Right lobe of liver (tissue), 4 donors: ENCODE results near the gene CSAG3.
"Not testable (repeated sequence)": the region's sequence is repeated elsewhere in the genome, so short reads cannot be mapped to it uniquely, and the experiment has no call there.

Experiments used
- POLR2A ChIP-seq: fragments of 450-650 bp; IDR thresholded peaks from one replicate; pipeline ENCODE4 v1.6.1; 2017; ENCODE audit warnings: antibody characterized with exemption, mild to moderate bottlenecking
- TF ChIP-seq, protein P1 (sequence below), 4 donors: fragments of 200-600 bp in 3 of 4; fragments of 450-650 bp in 1 of 4; IDR thresholded peaks; one replicate each; pipeline versions ENCODE4 v1.5.1 to v1.8.0; 2016 to 2022; ENCODE audit warnings: antibody characterized with exemption in 4 of 4, mild to moderate bottlenecking in 2 of 4
- donor health status: DM: no; HTN: no; CAD: no.
- donor health status: DM: no; HTN: no; CAD: no.
- donor health status: DM: no; HTN: yes; CAD: no.

DNA sequence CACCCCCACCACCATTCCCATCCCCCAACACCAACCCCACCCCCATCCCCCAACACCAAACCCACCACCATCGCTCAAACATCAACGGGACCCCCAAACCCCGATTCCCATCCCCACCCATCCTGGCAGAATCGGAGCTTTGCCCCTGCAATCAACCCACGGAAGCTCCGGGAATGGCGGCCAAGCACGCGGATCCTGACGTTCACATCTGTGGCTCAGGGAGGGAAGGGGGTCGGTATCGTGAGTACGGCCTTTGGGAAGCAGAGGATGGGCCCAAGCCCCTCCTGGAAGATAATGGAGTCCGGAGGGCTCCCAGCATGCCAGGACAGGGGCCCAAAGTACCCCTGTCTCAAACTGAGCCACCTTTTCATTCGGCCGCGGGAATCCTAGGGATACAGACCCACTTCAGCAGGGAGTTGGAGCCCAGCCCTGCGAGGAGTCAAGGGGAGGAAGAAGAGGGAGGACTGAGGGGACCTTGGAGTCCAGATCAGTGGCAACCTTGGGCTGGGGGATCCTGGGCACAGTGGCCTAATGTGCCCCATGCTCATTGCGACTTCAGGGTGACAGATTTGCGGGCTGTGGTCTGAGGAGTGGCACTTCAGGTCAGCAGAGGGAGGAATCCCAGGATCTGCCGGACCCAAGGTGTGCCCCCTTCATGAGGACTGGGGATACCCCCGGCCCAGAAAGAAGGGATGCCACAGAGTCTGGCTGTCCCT, 24.7 kb upstream of the CSAG3 start:
- TF ChIP-seq POLR2A: not testable (repeated sequence)
- TF ChIP-seq, protein P1, sequence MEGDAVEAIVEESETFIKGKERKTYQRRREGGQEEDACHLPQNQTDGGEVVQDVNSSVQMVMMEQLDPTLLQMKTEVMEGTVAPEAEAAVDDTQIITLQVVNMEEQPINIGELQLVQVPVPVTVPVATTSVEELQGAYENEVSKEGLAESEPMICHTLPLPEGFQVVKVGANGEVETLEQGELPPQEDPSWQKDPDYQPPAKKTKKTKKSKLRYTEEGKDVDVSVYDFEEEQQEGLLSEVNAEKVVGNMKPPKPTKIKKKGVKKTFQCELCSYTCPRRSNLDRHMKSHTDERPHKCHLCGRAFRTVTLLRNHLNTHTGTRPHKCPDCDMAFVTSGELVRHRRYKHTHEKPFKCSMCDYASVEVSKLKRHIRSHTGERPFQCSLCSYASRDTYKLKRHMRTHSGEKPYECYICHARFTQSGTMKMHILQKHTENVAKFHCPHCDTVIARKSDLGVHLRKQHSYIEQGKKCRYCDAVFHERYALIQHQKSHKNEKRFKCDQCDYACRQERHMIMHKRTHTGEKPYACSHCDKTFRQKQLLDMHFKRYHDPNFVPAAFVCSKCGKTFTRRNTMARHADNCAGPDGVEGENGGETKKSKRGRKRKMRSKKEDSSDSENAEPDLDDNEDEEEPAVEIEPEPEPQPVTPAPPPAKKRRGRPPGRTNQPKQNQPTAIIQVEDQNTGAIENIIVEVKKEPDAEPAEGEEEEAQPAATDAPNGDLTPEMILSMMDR (IDR thresholded peaks at IDR 0.05): not testable (repeated sequence)
